IMR-90 (cell line): Measurements from ENCODE around the gene EGFL7. TPM values are rescaled to one million over a fixed set of nuclear protein-coding genes. Genes with fewer than 3 reads are reported as not detected.

Experiments
- ATAC-seq: fragments of 200-7000 bp; cut with Tn5 transposase; 2 replicates; pipeline ENCODE4 v1.9.1; 2020; ENCODE audit warnings: low read depth, mild to moderate bottlenecking, moderate library complexity
- BruUV-seq: library from RNA; stranded (reverse); fragments of 400-500 nt; replicated peaks from 2 replicates; lab custom pipeline; 2021; lab: Mats Ljungman, UMichigan
- CTCF ChIA-PET: fragments of 300-600 bp; formaldehyde crosslinking; extraction: SDS; loops from one replicate; lab custom pipeline; 2021; ENCODE audit warnings: antibody characterized with exemption; lab: Yijun Ruan, JAX
- POLR2A ChIA-PET: fragments of 300-600 bp; sonication (Branson Sonifier 250); formaldehyde crosslinking; loops from one replicate; lab custom pipeline; 2022; ENCODE audit warnings: antibody characterized with exemption; ENCODE audit not compliant: unreplicated experiment; lab: Charles Lee
- DNase-seq: peaks from one replicate; pipeline ENCODE4 v3.0.0; 2013
- H2AFZ ChIP-seq: replicated peaks from 2 replicates; pipeline ENCODE3; 2013; ENCODE audit warnings: low read length, mild to moderate bottlenecking; ENCODE audit not compliant: poor library complexity
- H2AK5ac ChIP-seq: 2 replicates; pipeline ENCODE4 v1.6.1; 2013; ENCODE audit warnings: low read depth, low read length, inconsistent platforms
- H2AK9ac ChIP-seq: replicated peaks from 2 replicates; pipeline ENCODE3; 2013; ENCODE audit warnings: mild to moderate bottlenecking, low read depth, low read length, moderate library complexity; ENCODE audit not compliant: poor library complexity
- H2BK120ac ChIP-seq: 2 replicates; pipeline ENCODE4 v1.6.1; 2013; ENCODE audit warnings: low read depth, low read length, inconsistent platforms
- H2BK15ac ChIP-seq: 3 replicates; pipeline ENCODE4 v1.6.1; 2013; ENCODE audit warnings: low read depth, low read length, inconsistent platforms
- H2BK20ac ChIP-seq: 2 replicates; pipeline ENCODE4 v1.6.1; 2013; ENCODE audit warnings: low read depth, mild to moderate bottlenecking, inconsistent platforms, low read length, moderate library complexity
- H2BK5ac ChIP-seq: 2 replicates; pipeline ENCODE4 v1.6.1; 2013; ENCODE audit warnings: mild to moderate bottlenecking, low read depth, low read length, inconsistent platforms; ENCODE audit not compliant: poor library complexity, severe bottlenecking
- H3K14ac ChIP-seq: replicated peaks from 2 replicates; pipeline ENCODE4 v1.6.1; 2013; ENCODE audit warnings: low read depth, low read length, inconsistent platforms
- H3K18ac ChIP-seq: 2 replicates; pipeline ENCODE4 v1.6.1; 2013; ENCODE audit warnings: low read depth, low read length, control low read depth
- H3K23ac ChIP-seq: 2 replicates; pipeline ENCODE4 v1.6.1; 2013; ENCODE audit warnings: low read depth, low read length, inconsistent platforms
- H3K27ac ChIP-seq: 2 replicates; pipeline ENCODE4 v1.5.1; 2013; ENCODE audit warnings: mild to moderate bottlenecking, control low read depth, low read length; ENCODE audit not compliant: insufficient read depth
- H3K27me3 ChIP-seq: 2 replicates; pipeline ENCODE4 v1.6.1; 2013; ENCODE audit warnings: low read length; ENCODE audit not compliant: control insufficient read depth, insufficient read depth
- H3K36me3 ChIP-seq: 2 replicates; pipeline ENCODE4 v1.6.1; 2013; ENCODE audit warnings: low read length, mixed read lengths; ENCODE audit not compliant: control insufficient read depth, insufficient read depth
- H3K4ac ChIP-seq: 2 replicates; pipeline ENCODE4 v1.6.1; 2013; ENCODE audit warnings: low read depth, low read length, inconsistent platforms
- H3K4me1 ChIP-seq: 2 replicates; pipeline ENCODE4 v1.6.1; 2013; ENCODE audit warnings: low read length, mixed read lengths; ENCODE audit not compliant: control insufficient read depth, insufficient read depth
- H3K4me2 ChIP-seq: 2 replicates; pipeline ENCODE4 v1.6.1; 2013; ENCODE audit warnings: low read depth, mild to moderate bottlenecking, control low read depth, low read length, moderate library complexity
- H3K4me3 ChIP-seq: 2 replicates; pipeline ENCODE4 v1.5.1; 2013; ENCODE audit warnings: low read depth, mild to moderate bottlenecking, control low read depth, low read length, moderate library complexity; ENCODE audit not compliant: insufficient read depth
- H3K56ac ChIP-seq: 2 replicates; pipeline ENCODE4 v1.6.1; 2013; ENCODE audit warnings: low read length, inconsistent platforms; ENCODE audit not compliant: insufficient read depth; ENCODE audit errors: extremely low read depth
- H3K79me1 ChIP-seq, 2 experiments: 2 replicates each; pipeline ENCODE4 v1.6.1; 2013; ENCODE audit warnings: low read length in 2 of 2, inconsistent platforms in 1 of 2, low read depth in 1 of 2
- H3K9ac ChIP-seq: 2 replicates; pipeline ENCODE4 v1.6.1; 2013; ENCODE audit warnings: low read depth, low read length, control low read depth
- H3K9me1 ChIP-seq: 2 replicates; pipeline ENCODE4 v1.6.1; 2013; ENCODE audit warnings: low read length, inconsistent platforms; ENCODE audit not compliant: insufficient read depth
- H3K9me3 ChIP-seq: 2 replicates; pipeline ENCODE4 v1.6.1; 2013; ENCODE audit warnings: low read length; ENCODE audit not compliant: control insufficient read depth, insufficient read depth
- H4K20me1 ChIP-seq: 2 replicates; pipeline ENCODE4 v1.6.1; 2013; ENCODE audit warnings: low read length, inconsistent platforms; ENCODE audit not compliant: insufficient read depth
- H4K5ac ChIP-seq: 2 replicates; pipeline ENCODE4 v1.6.1; 2013; ENCODE audit warnings: mild to moderate bottlenecking, low read depth, low read length, control low read depth
- H4K8ac ChIP-seq, 2 experiments: 2 replicates each; pipeline ENCODE4 v1.6.1; 2013; ENCODE audit warnings: low read depth in 2 of 2, low read length in 2 of 2, control low read depth in 1 of 2, inconsistent platforms in 1 of 2
- H4K91ac ChIP-seq: 2 replicates; pipeline ENCODE4 v1.6.1; 2013; ENCODE audit warnings: low read depth, low read length, inconsistent platforms; ENCODE audit not compliant: insufficient read depth
- BHLHE40 ChIP-seq: fragments of 150-350 bp; IDR thresholded peaks from 2 replicates; pipeline ENCODE4 v1.6.1; 2016; ENCODE audit warnings: mild to moderate bottlenecking, low read depth, low read length
- CEBPB ChIP-seq: IDR thresholded peaks from 2 replicates; pipeline ENCODE4 v1.6.1; 2012; ENCODE audit warnings: low read depth, low read length, improper control_type of control experiment
- CHD1 ChIP-seq: IDR thresholded peaks from 2 replicates; pipeline ENCODE4 v1.6.1; 2012; ENCODE audit warnings: low read depth, low read length, improper control_type of control experiment
- FOS ChIP-seq: fragments of 150-350 bp; IDR thresholded peaks from 2 replicates; pipeline ENCODE4 v1.6.1; 2016; ENCODE audit warnings: low read depth, low read length
- MAFK ChIP-seq: IDR thresholded peaks from 2 replicates; pipeline ENCODE4 v1.6.1; 2012; ENCODE audit warnings: low read depth, low read length, improper control_type of control experiment
- MAZ ChIP-seq: IDR thresholded peaks from 2 replicates; pipeline ENCODE4 v1.6.1; 2012; ENCODE audit warnings: low read depth, mild to moderate bottlenecking, low read length, improper control_type of control experiment, moderate library complexity, borderline replicate concordance
- MXI1 ChIP-seq: IDR thresholded peaks from 2 replicates; pipeline ENCODE4 v1.6.1; 2012; ENCODE audit warnings: low read depth, mild to moderate bottlenecking, low read length, moderate library complexity, borderline replicate concordance
- NFE2L2 ChIP-seq: fragments of 150-350 bp; IDR thresholded peaks from 2 replicates; pipeline ENCODE4 v1.6.1; 2016; ENCODE audit warnings: low read depth, mild to moderate bottlenecking, low read length
- POLR2A ChIP-seq: IDR thresholded peaks from 2 replicates; pipeline ENCODE4 v1.6.1; 2012; ENCODE audit warnings: mild to moderate bottlenecking, low read depth, low read length
- RAD21 ChIP-seq: IDR thresholded peaks from 2 replicates; pipeline ENCODE4 v1.6.1; 2012; ENCODE audit warnings: low read length, improper control_type of control experiment
- RCOR1 ChIP-seq: IDR thresholded peaks from 2 replicates; pipeline ENCODE4 v1.6.1; 2012; ENCODE audit warnings: mild to moderate bottlenecking, low read length, improper control_type of control experiment; ENCODE audit not compliant: insufficient replicate concordance
- RFX5 ChIP-seq: IDR thresholded peaks from 2 replicates; pipeline ENCODE4 v1.8.0; 2012; ENCODE audit warnings: low read depth, mild to moderate bottlenecking, low read length, moderate library complexity
- SMC3 ChIP-seq: fragments of 150-350 bp; IDR thresholded peaks from 2 replicates; pipeline ENCODE4 v1.6.1; 2016; ENCODE audit warnings: low read depth, mild to moderate bottlenecking, antibody characterized with exemption, low read length, moderate library complexity
- WGBS, 2 experiments: methylation state at CpG; one replicate each; pipeline versions ENCODE4 v1.1.5 to v1.1.7; 2013; ENCODE audit warnings: missing lambda C conversion rate in 2 of 2; ENCODE audit not compliant: insufficient read length in 1 of 2; ENCODE audit errors: extremely low coverage in 2 of 2; 5-methylcytosine and 5-hydroxymethylcytosine counted together
- dilution Hi-C: fragments of 300-500 bp; cut with HindIII; formaldehyde crosslinking; loops from one replicate; pipeline ENCODE4 v1.14.3; 2018; ENCODE audit warnings: low sequenced_read_pairs; ENCODE audit not compliant: unreplicated experiment
- in situ Hi-C: fragments of 300-500 bp; cut with MboI; formaldehyde crosslinking; loops from 3 replicates; pipeline ENCODE4 v1.14.3; 2019; ENCODE audit warnings: low sequenced_read_pairs, inconsistent platforms, mixed read lengths
- intact Hi-C: fragments of 100-400 bp; cut with micrococcal nuclease; formaldehyde crosslinking; loops from 2 replicates; pipeline ENCODE4 v1.10.0; 2022
- polyA plus RNA-seq, 3 experiments: library from polyadenylated mRNA; depleted of rRNA; stranded (reverse); fragments of >200 nt; gene quantifications; 2 replicates each; pipeline ENCODE4 v1.2.3, GENCODE V29; 2012; ENCODE audit warnings: low replicate concordance in 1 of 3
- total RNA-seq: library from RNA; depleted of rRNA; stranded (reverse); fragments of >200 nt; gene quantifications from 2 replicates; pipeline ENCODE4 v1.2.3, GENCODE V29; 2012
- TF ChIP-seq, protein P1 (sequence below): conservative IDR thresholded peaks from 2 replicates; pipeline ENCODE4 v1.5.1; 2012; ENCODE audit warnings: mild to moderate bottlenecking, low read depth, low read length, improper control_type of control experiment
- TF ChIP-seq, protein P2 (sequence below): fragments of 150-350 bp; IDR thresholded peaks from 2 replicates; pipeline ENCODE4 v1.6.1; 2016; ENCODE audit warnings: low read depth, mild to moderate bottlenecking, low read length, moderate library complexity, borderline replicate concordance
- TF ChIP-seq, protein P3 (sequence below): fragments of 150-350 bp; IDR thresholded peaks from 2 replicates; pipeline ENCODE4 v1.6.1; 2017; ENCODE audit warnings: mild to moderate bottlenecking, antibody characterized with exemption, low read length, low read depth

The EGFL7 gene
- total and polyA plus RNA-seq, 2 of the 4 experiments (the other 2 are of a cell fraction): 2.2 to 10.4 TPM

DNA sequence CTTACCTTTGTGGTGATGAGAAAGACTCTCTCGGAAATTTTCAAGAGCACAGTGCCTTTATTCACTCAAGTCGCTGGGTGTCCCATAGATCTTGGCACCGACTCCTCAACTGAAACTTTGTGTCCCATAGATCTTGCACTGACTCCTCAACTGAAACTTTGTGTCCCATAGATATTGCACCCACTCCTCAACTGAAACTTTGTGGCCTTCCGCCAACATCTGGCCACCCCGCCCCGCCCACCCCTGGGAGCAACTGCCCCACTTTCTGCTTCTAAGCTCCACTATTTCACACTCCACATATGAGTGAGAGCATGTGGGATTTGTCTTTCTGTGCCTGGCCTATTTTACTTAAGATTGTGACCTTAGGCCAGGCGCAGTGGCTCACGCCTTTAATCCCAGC, 12.7 kb upstream of the EGFL7 start:
- in situ Hi-C loops: no loop called here
- H4K8ac ChIP-seq: no peak overlapping the region
- POLR2A ChIA-PET: no interaction called here
- no peak overlapping the region for H2BK15ac ChIP-seq
- H3K9ac ChIP-seq: no peak overlapping the region
- BruUV-seq: no TSS peak
- WGBS, 2 experiments: 100% methylated on average over 1 of the region's 8 CpGs; no CpG with 5 or more reads in 1 of the 2 experiments
- DNase-seq: no peak
- no peak overlapping the region for H3K4me3 ChIP-seq
- no peak for ATAC-seq
- H3K36me3 ChIP-seq: no peaks in the 10 kb centered on the region
- CTCF ChIA-PET: no interaction called here
- intact Hi-C loops: no loop called here
- no peak overlapping the region for H3K4me2 ChIP-seq
- H4K91ac ChIP-seq: no peak overlapping the region
- H2AK9ac ChIP-seq: no peak overlapping the region
- peaks cover 3% of the 10 kb centered on the region; the same call in 1 of the 2 replicates for H3K27me3 ChIP-seq
- no peak overlapping the region for H4K5ac ChIP-seq
- no peaks in the 10 kb centered on the region for H3K4me1 ChIP-seq
- H4K20me1 ChIP-seq: no peaks in the 10 kb centered on the region
- no peak overlapping the region for H3K27ac ChIP-seq
- H2BK20ac ChIP-seq: no peak overlapping the region
- H3K18ac ChIP-seq: no peak overlapping the region
- H3K23ac ChIP-seq: no peak overlapping the region
- TF ChIP-seq FOS (no peak), RFX5 (no peak), CHD1 (no peak), MXI1 (no peak), POLR2A (no peak), SMC3 (no peak), RCOR1 (no peak), RAD21 (no peak), BHLHE40 (no peak), CEBPB (no peak), MAZ (no peak), NFE2L2 (no peak), MAFK (no peak)
- TF ChIP-seq, protein P1, sequence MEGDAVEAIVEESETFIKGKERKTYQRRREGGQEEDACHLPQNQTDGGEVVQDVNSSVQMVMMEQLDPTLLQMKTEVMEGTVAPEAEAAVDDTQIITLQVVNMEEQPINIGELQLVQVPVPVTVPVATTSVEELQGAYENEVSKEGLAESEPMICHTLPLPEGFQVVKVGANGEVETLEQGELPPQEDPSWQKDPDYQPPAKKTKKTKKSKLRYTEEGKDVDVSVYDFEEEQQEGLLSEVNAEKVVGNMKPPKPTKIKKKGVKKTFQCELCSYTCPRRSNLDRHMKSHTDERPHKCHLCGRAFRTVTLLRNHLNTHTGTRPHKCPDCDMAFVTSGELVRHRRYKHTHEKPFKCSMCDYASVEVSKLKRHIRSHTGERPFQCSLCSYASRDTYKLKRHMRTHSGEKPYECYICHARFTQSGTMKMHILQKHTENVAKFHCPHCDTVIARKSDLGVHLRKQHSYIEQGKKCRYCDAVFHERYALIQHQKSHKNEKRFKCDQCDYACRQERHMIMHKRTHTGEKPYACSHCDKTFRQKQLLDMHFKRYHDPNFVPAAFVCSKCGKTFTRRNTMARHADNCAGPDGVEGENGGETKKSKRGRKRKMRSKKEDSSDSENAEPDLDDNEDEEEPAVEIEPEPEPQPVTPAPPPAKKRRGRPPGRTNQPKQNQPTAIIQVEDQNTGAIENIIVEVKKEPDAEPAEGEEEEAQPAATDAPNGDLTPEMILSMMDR: no peak
- TF ChIP-seq, protein P2, sequence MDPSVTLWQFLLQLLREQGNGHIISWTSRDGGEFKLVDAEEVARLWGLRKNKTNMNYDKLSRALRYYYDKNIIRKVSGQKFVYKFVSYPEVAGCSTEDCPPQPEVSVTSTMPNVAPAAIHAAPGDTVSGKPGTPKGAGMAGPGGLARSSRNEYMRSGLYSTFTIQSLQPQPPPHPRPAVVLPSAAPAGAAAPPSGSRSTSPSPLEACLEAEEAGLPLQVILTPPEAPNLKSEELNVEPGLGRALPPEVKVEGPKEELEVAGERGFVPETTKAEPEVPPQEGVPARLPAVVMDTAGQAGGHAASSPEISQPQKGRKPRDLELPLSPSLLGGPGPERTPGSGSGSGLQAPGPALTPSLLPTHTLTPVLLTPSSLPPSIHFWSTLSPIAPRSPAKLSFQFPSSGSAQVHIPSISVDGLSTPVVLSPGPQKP: no peak
- TF ChIP-seq, protein P3, sequence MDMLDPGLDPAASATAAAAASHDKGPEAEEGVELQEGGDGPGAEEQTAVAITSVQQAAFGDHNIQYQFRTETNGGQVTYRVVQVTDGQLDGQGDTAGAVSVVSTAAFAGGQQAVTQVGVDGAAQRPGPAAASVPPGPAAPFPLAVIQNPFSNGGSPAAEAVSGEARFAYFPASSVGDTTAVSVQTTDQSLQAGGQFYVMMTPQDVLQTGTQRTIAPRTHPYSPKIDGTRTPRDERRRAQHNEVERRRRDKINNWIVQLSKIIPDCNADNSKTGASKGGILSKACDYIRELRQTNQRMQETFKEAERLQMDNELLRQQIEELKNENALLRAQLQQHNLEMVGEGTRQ: no peak
- H3K14ac ChIP-seq: no peak overlapping the region
- H3K4ac ChIP-seq: no peak overlapping the region
- no peaks in the 10 kb centered on the region for H3K79me1 ChIP-seq
- H3K9me1 ChIP-seq: no peaks in the 10 kb centered on the region
- no peak overlapping the region for H2BK120ac ChIP-seq
- dilution Hi-C loops: no loop called here
- no peak overlapping the region for H2AK5ac ChIP-seq
- no peaks in the 10 kb centered on the region for H3K9me3 ChIP-seq
- H3K56ac ChIP-seq: no peak overlapping the region
- H2BK5ac ChIP-seq: no peak overlapping the region
- no peak overlapping the region for H2AFZ ChIP-seq
